ENCODE measurements around the gene MRM1.
"Not testable (repeated sequence)": the region's sequence is repeated elsewhere in the genome, so short reads cannot be mapped to it uniquely, and the experiment has no call there.

The MRM1 gene

GRCh38 chr17:36602924-36603384 is 1.6 kb downstream of the MRM1 start:
- H3K27ac ChIP-seq (ENCODE audit: low read length), result no peak overlapping the region
- peak overlapping the region; percentile 89; the same call in 1 of the 2 replicates for H3K9ac ChIP-seq (ENCODE audit: low read depth, low read length)

DNA sequence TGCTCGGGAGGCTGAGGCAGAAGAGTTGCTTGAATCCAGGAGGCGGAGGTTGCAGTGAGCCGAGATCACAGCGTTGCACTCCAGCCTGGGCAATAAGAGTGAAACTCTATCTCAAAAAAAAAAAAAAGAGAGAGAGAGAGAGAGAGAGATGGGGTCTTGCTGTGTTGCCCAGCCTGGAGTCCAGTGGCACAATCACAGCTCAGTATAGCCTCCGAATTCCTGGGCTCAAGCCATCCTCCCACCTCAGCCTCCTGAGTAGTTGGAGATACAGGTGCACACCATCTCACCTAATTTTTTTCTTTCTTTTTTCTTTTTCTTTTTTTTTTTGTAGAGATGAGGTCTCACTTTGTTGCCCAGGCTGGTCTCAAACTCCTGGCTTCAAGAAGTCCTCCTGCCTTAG is 3.6 kb downstream of the MRM1 start:
- Histone ChIP-seq H3K36me3 (ENCODE audit: insufficient read depth, low read depth, low read length) (peaks cover 10% of the 10 kb centered on the region), H3K4me1 (ENCODE audit: insufficient read depth, low read length) (peaks cover 13% of the 10 kb centered on the region; the same call in 1 of the 2 replicates)
- H3K4me3 ChIP-seq (ENCODE audit: low read length); H3K27ac ChIP-seq (ENCODE audit: low read length); H3K9me3 ChIP-seq (ENCODE audit: insufficient read depth, low read depth, low read length); H3K27me3 ChIP-seq (ENCODE audit: insufficient read depth, low read length); H3K9ac ChIP-seq (ENCODE audit: low read depth, low read length): not testable (repeated sequence)

More at GRCh38 chr17:36602924-36603384, 1.6 kb downstream of the MRM1 start:
- peak overlapping the region; percentile 90 for H3K4me3 ChIP-seq (ENCODE audit: low read length)
- peaks cover 8% of the 10 kb centered on the region; the same call in 1 of the 2 replicates for H3K27me3 ChIP-seq (ENCODE audit: insufficient read depth, low read length)
- H3K9me3 ChIP-seq (ENCODE audit: insufficient read depth, low read depth, low read length), result no peaks in the 10 kb centered on the region
- H3K4me1 ChIP-seq (ENCODE audit: insufficient read depth, low read length), result peaks cover 13% of the 10 kb centered on the region; the same call in 1 of the 2 replicates
- peaks cover 23% of the 10 kb centered on the region for H3K36me3 ChIP-seq (ENCODE audit: insufficient read depth, low read depth, low read length)

DNA sequence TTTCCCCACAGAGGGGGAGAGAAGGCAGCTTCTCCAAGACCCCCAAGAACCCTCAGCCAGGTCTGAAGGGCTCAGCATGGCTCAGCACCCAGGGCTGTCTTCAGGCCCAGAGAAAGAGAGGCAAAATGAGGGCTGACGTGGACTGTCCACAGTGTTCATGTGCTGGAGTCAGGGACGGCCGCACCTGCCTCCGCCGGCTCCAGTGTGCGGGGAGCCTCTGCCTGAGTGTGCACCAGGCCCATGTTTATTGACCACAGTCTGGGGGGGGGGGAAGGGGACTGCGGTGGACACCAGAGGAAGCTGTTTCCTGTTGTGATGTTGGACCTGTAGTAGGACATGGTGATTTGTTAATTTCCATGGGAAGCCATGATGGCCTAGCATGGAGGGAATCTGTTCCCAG is 6.9 kb downstream of the MRM1 start:
- Histone ChIP-seq H3K9me3 (ENCODE audit: insufficient read depth, low read depth, low read length) (no peaks in the 10 kb centered on the region), H3K27me3 (ENCODE audit: insufficient read depth, low read length) (no peaks in the 10 kb centered on the region), H3K27ac (ENCODE audit: low read length) (no peak overlapping the region), H3K4me1 (ENCODE audit: insufficient read depth, low read length) (peaks cover 13% of the 10 kb centered on the region; the same call in 1 of the 2 replicates), H3K36me3 (ENCODE audit: insufficient read depth, low read depth, low read length) (peaks cover 9% of the 10 kb centered on the region; the same call in 1 of the 2 replicates), H3K4me3 (ENCODE audit: low read length) (no peak overlapping the region), H3K9ac (ENCODE audit: low read depth, low read length) (no peak overlapping the region)

GRCh38 chr17:36608794-36609497 is 7.6 kb downstream of the MRM1 start:
- no peak overlapping the region for H3K27ac ChIP-seq (ENCODE audit: low read length)
- H3K9me3 ChIP-seq (ENCODE audit: insufficient read depth, low read depth, low read length), result no peaks in the 10 kb centered on the region
- peaks cover 9% of the 10 kb centered on the region; the same call in 1 of the 2 replicates for H3K36me3 ChIP-seq (ENCODE audit: insufficient read depth, low read depth, low read length)
- no peak overlapping the region for H3K9ac ChIP-seq (ENCODE audit: low read depth, low read length)
- peaks cover 13% of the 10 kb centered on the region; the same call in 1 of the 2 replicates for H3K4me1 ChIP-seq (ENCODE audit: insufficient read depth, low read length)
- no peaks in the 10 kb centered on the region for H3K27me3 ChIP-seq (ENCODE audit: insufficient read depth, low read length)
- H3K4me3 ChIP-seq (ENCODE audit: low read length), result no peak overlapping the region

DNA sequence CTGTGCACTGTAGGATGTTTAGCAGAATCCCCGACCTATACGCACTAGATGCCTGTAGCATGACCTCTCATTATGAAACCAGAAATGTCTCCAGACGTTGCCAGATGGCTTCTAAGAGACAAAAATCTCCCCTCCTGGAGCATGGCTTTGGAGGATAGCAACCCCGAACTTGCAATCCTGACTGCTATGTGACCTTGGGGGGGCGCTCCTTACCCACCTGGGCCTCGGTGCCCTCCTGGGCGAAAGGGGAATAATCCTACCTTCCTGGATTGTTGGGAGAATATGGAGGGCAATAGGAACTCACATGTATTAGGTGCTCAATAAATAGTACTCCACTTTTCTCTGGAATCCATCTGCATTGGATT is 8.1 kb downstream of the MRM1 start:
- H3K36me3 ChIP-seq (ENCODE audit: insufficient read depth, low read depth, low read length), result peaks cover 9% of the 10 kb centered on the region; the same call in 1 of the 2 replicates
- H3K4me1 ChIP-seq (ENCODE audit: insufficient read depth, low read length), result peaks cover 15% of the 10 kb centered on the region; the same call in 1 of the 2 replicates
- no peaks in the 10 kb centered on the region for H3K9me3 ChIP-seq (ENCODE audit: insufficient read depth, low read depth, low read length)
- H3K4me3 ChIP-seq (ENCODE audit: low read length), result no peak overlapping the region
- H3K27ac ChIP-seq (ENCODE audit: low read length), result no peak overlapping the region
- H3K27me3 ChIP-seq (ENCODE audit: insufficient read depth, low read length), result no peaks in the 10 kb centered on the region
- H3K9ac ChIP-seq (ENCODE audit: low read depth, low read length), result no peak overlapping the region

DNA sequence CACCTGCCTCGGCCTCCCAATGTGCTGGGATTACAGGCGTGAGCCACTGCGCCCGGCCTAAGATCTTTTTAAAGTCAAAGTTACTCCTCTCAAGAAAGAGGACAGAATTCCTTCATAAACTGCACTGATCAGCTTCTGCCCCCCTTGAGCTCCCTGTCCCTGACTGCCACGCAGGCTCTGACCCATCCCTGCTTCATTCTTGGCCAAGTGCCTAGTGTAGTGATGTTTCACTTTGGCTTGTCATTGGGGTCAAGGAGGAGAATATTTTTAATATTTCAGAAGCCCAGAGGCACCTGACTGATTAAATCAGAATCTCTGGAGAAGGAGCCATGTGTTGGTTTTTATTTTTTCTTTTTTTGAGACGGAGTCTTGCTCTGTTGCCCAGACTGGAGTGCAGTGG is 9.1 kb downstream of the MRM1 start:
- Histone ChIP-seq H3K4me3 (ENCODE audit: low read length) (no peak overlapping the region), H3K27me3 (ENCODE audit: insufficient read depth, low read length) (no peaks in the 10 kb centered on the region), H3K4me1 (ENCODE audit: insufficient read depth, low read length) (peaks cover 20% of the 10 kb centered on the region; the same call in 1 of the 2 replicates), H3K27ac (ENCODE audit: low read length) (no peak overlapping the region), H3K36me3 (ENCODE audit: insufficient read depth, low read depth, low read length) (peaks cover 9% of the 10 kb centered on the region; the same call in 1 of the 2 replicates), H3K9ac (ENCODE audit: low read depth, low read length) (no peak overlapping the region), H3K9me3 (ENCODE audit: insufficient read depth, low read depth, low read length) (no peaks in the 10 kb centered on the region)

DNA sequence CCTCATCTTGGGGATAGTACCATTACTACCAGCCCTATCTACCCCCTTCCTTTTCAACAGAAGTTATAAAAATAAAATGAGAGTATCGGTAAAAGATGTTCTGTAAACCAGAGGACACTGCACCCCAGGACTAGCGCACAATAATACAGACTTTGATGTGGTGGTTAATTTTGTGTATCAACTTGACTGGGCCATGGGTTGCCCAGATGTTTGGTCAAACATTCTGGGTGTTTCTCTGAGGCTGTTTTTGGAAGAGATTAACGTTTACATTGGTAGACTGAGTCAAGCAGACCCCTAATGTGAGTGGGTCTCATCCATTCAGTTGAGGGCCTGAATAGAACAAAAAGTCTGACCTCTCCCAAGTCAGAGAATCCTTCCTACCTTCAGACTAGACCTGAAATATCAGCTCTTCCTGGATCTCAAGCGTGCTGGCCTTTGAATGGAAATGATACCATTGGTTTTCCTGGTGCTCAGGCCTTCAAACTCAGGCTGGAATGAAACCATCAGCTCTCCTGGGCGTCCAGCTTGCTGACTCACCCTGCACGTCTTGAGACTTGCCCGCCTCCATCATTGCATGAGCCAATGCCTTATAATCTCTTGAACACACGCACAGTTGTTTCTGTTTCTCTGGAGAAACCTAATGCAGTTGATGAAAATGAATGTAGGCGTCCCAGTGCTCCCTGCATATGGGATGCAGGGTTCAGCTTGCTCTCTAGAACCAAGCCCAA is 10.1 kb downstream of the MRM1 start:
- Histone ChIP-seq H3K4me3 (ENCODE audit: low read length) (no peak overlapping the region), H3K9me3 (ENCODE audit: insufficient read depth, low read depth, low read length) (no peaks in the 10 kb centered on the region), H3K27ac (ENCODE audit: low read length) (no peak overlapping the region), H3K36me3 (ENCODE audit: insufficient read depth, low read depth, low read length) (peaks cover 9% of the 10 kb centered on the region; the same call in 1 of the 2 replicates), H3K4me1 (ENCODE audit: insufficient read depth, low read length) (peaks cover 20% of the 10 kb centered on the region; the same call in 1 of the 2 replicates), H3K9ac (ENCODE audit: low read depth, low read length) (no peak overlapping the region), H3K27me3 (ENCODE audit: insufficient read depth, low read length) (no peaks in the 10 kb centered on the region)

DNA sequence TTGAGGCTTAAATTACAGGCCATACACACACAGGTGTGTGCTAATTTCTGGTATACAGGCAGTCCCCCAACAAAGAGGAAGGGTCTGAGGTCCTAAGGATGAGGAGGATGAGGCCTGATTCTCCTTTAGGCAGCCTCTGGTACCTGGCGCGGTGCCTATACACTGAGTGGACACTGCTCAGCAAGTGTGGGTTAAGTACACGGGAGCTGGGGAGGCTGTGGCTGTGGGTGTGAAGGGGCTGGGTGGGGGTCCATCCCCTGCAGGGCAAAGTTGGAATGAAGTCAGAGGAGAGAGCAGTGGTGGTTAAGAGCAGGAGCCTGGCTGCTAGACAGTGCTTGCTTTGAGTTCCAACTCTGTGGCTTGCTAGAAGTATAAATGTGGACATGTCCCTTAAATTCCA is 10.9 kb downstream of the MRM1 start:
- Histone ChIP-seq H3K9me3 (ENCODE audit: insufficient read depth, low read depth, low read length) (no peaks in the 10 kb centered on the region), H3K36me3 (ENCODE audit: insufficient read depth, low read depth, low read length) (peaks cover 9% of the 10 kb centered on the region; the same call in 1 of the 2 replicates), H3K27ac (ENCODE audit: low read length) (no peak overlapping the region), H3K4me3 (ENCODE audit: low read length) (no peak overlapping the region), H3K27me3 (ENCODE audit: insufficient read depth, low read length) (no peaks in the 10 kb centered on the region), H3K9ac (ENCODE audit: low read depth, low read length) (no peak overlapping the region), H3K4me1 (ENCODE audit: insufficient read depth, low read length) (peaks cover 20% of the 10 kb centered on the region; the same call in 1 of the 2 replicates)

GRCh38 chr17:36613155-36613554 is 11.8 kb downstream of the MRM1 start:
- H3K9me3 ChIP-seq (ENCODE audit: insufficient read depth, low read depth, low read length), result no peaks in the 10 kb centered on the region
- no peak overlapping the region for H3K9ac ChIP-seq (ENCODE audit: low read depth, low read length)
- H3K4me3 ChIP-seq (ENCODE audit: low read length), result no peak overlapping the region
- peaks cover 20% of the 10 kb centered on the region; the same call in 1 of the 2 replicates for H3K4me1 ChIP-seq (ENCODE audit: insufficient read depth, low read length)
- H3K36me3 ChIP-seq (ENCODE audit: insufficient read depth, low read depth, low read length), result peaks cover 4% of the 10 kb centered on the region; the same call in 1 of the 2 replicates
- no peak overlapping the region for H3K27ac ChIP-seq (ENCODE audit: low read length)
- no peaks in the 10 kb centered on the region for H3K27me3 ChIP-seq (ENCODE audit: insufficient read depth, low read length)

DNA sequence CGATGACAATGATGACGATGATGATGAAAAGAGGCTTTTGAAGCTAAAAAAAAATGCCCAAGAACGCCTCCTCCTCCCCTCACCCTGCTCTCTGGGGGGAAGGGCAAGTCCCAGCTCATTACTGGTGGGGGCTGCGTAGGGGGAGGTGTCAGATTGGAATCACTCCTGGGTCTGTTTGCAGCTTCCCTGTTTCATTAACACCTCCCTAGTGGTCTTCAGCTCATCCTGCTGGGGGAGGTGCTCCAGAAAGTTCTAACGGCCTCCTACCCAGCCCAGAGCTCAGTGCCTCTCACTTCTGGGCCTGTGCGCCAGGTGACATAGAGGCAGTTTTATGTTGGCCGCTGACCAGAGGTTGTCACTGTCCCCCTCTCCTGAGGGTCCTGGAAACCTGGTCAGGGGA is 12.7 kb downstream of the MRM1 start:
- H3K27me3 ChIP-seq (ENCODE audit: insufficient read depth, low read length), result no peaks in the 10 kb centered on the region
- no peak overlapping the region for H3K4me3 ChIP-seq (ENCODE audit: low read length)
- no peaks in the 10 kb centered on the region for H3K36me3 ChIP-seq (ENCODE audit: insufficient read depth, low read depth, low read length)
- H3K9ac ChIP-seq (ENCODE audit: low read depth, low read length), result no peak overlapping the region
- H3K9me3 ChIP-seq (ENCODE audit: insufficient read depth, low read depth, low read length), result no peaks in the 10 kb centered on the region
- peaks cover 20% of the 10 kb centered on the region; the same call in 1 of the 2 replicates for H3K4me1 ChIP-seq (ENCODE audit: insufficient read depth, low read length)
- H3K27ac ChIP-seq (ENCODE audit: low read length), result no peak overlapping the region

GRCh38 chr17:36614933-36615332 is 13.6 kb downstream of the MRM1 start:
- H3K27me3 ChIP-seq (ENCODE audit: insufficient read depth, low read length), result no peaks in the 10 kb centered on the region
- no peak overlapping the region for H3K9ac ChIP-seq (ENCODE audit: low read depth, low read length)
- no peak overlapping the region for H3K27ac ChIP-seq (ENCODE audit: low read length)
- no peak overlapping the region for H3K4me3 ChIP-seq (ENCODE audit: low read length)
- H3K4me1 ChIP-seq (ENCODE audit: insufficient read depth, low read length), result peaks cover 20% of the 10 kb centered on the region; the same call in 1 of the 2 replicates
- H3K9me3 ChIP-seq (ENCODE audit: insufficient read depth, low read depth, low read length), result no peaks in the 10 kb centered on the region
- H3K36me3 ChIP-seq (ENCODE audit: insufficient read depth, low read depth, low read length), result no peaks in the 10 kb centered on the region
